H1 (cell line): ENCODE measurements around the gene DENND11. TPM values are rescaled to one million over a fixed set of nuclear protein-coding genes. Genes with fewer than 3 reads are reported as not detected.

Source experiments
- CTCF ChIA-PET: fragments of 300-600 bp; sonication (Branson Sonifier 250); formaldehyde crosslinking; loops from one replicate; lab custom pipeline; 2021; ENCODE audit not compliant: partially characterized antibody; lab: Charles Lee
- POLR2A ChIA-PET: fragments of 300-600 bp; sonication (Branson Sonifier 250); formaldehyde crosslinking; loops from one replicate; lab custom pipeline; 2021; ENCODE audit warnings: inconsistent platforms; ENCODE audit not compliant: partially characterized antibody; lab: Charles Lee
- DNase-seq, 2 experiments: peaks; one replicate each; pipeline versions ENCODE4 v3.0.0 to v3.0.0-alpha.2; 2010 to 2022; ENCODE audit warnings: low spot score in 2 of 2, low read depth in 1 of 2, mixed read lengths in 1 of 2
- FAIRE-seq: peaks from 2 replicates; lab custom pipeline; 2011; peaks lifted over from hg19 to GRCh38; lab: Jason Lieb, UNC
- H2AFZ ChIP-seq: 2 replicates; pipeline ENCODE4 v1.8.1; 2012; ENCODE audit warnings: low read length, inconsistent platforms
- H2AK5ac ChIP-seq: 2 replicates; pipeline ENCODE4 v1.6.1; 2013; ENCODE audit warnings: low read depth, low read length
- H2BK120ac ChIP-seq: replicated peaks from 2 replicates; pipeline ENCODE3; 2013; ENCODE audit warnings: low read depth, low read length, inconsistent platforms
- H2BK12ac ChIP-seq: 2 replicates; pipeline ENCODE4 v1.6.1; 2013; ENCODE audit warnings: low read depth, low read length
- H2BK15ac ChIP-seq: 2 replicates; pipeline ENCODE4 v1.6.1; 2013; ENCODE audit warnings: low read length
- H2BK20ac ChIP-seq: 2 replicates; pipeline ENCODE4 v1.6.1; 2013; ENCODE audit warnings: low read length
- H2BK5ac ChIP-seq: 2 replicates; pipeline ENCODE4 v1.6.1; 2013; ENCODE audit warnings: low read depth, low read length
- H3K14ac ChIP-seq: 2 replicates; pipeline ENCODE4 v1.6.1; 2013; ENCODE audit warnings: inconsistent platforms; ENCODE audit not compliant: insufficient read length
- H3K18ac ChIP-seq: 2 replicates; pipeline ENCODE4 v1.6.1; 2013; ENCODE audit warnings: low read length; ENCODE audit errors: extremely low read depth
- H3K23ac ChIP-seq: 2 replicates; pipeline ENCODE4 v1.6.1; 2013; ENCODE audit warnings: inconsistent platforms; ENCODE audit not compliant: insufficient read length
- H3K23me2 ChIP-seq: 2 replicates; pipeline ENCODE4 v1.6.1; 2013; ENCODE audit warnings: low read depth, low read length
- H3K27ac ChIP-seq: 2 replicates; pipeline ENCODE4 v1.6.1; 2011; ENCODE audit warnings: low read depth, low read length, inconsistent platforms
- H3K27me3 ChIP-seq, 4 experiments: replicated peaks in 1 of 4; 1 replicate in 1 of 4; 2 replicates in 3 of 4; pipeline versions ENCODE4 v1.6.1 to v1.8.1; 2011 to 2013; ENCODE audit warnings: low read length in 3 of 4, mild to moderate bottlenecking in 3 of 4, inconsistent platforms in 2 of 4, mixed read lengths in 2 of 4, moderate library complexity in 1 of 4; ENCODE audit not compliant: control insufficient read depth in 3 of 4, insufficient read depth in 3 of 4; ENCODE audit errors: extremely low read depth in 1 of 4
- H3K36me3 ChIP-seq, 4 experiments: 2 replicates each; pipeline versions ENCODE4 v1.6.1 to v1.8.1; 2011 to 2013; ENCODE audit warnings: mild to moderate bottlenecking in 4 of 4, low read length in 3 of 4, moderate library complexity in 2 of 4, control low read depth in 1 of 4, inconsistent platforms in 1 of 4; ENCODE audit not compliant: insufficient read depth in 4 of 4, control insufficient read depth in 2 of 4
- H3K4ac ChIP-seq: replicated peaks from 2 replicates; pipeline ENCODE3; 2013; ENCODE audit warnings: low read length, low read depth, mixed read lengths, inconsistent platforms; ENCODE audit not compliant: insufficient read length
- H3K4me1 ChIP-seq, 4 experiments: replicated peaks in 1 of 4; 1 replicate in 1 of 4; 2 replicates in 3 of 4; pipeline versions ENCODE4 v1.6.1 to v1.8.1; 2011 to 2013; ENCODE audit warnings: low read length in 3 of 4, inconsistent platforms in 2 of 4, mixed read lengths in 1 of 4; ENCODE audit not compliant: insufficient read depth in 4 of 4, control insufficient read depth in 3 of 4
- H3K4me2 ChIP-seq, 2 experiments: 2 replicates each; pipeline versions ENCODE4 v1.6.1 to v1.8.1; 2011 to 2013; ENCODE audit warnings: low read depth in 2 of 2, low read length in 2 of 2, control low read depth in 1 of 2, inconsistent platforms in 1 of 2, mild to moderate bottlenecking in 1 of 2; ENCODE audit not compliant: insufficient read depth in 1 of 2
- H3K4me3 ChIP-seq, 4 experiments: fragments of 200-600, 300-600 bp in 1 of 4; sonication (generic), shearing (Covaris generic), sonication (Bioruptor Twin) in 1 of 4; 2 replicates each; pipeline versions ENCODE4 v1.5.1 to v1.8.1; 2011 to 2016; ENCODE audit warnings: low read length in 4 of 4, low read depth in 3 of 4, control low read depth in 2 of 4, inconsistent platforms in 2 of 4, mild to moderate bottlenecking in 2 of 4, mixed read lengths in 1 of 4, moderate library complexity in 1 of 4; ENCODE audit not compliant: insufficient read depth in 2 of 4; ENCODE audit errors: extremely low read depth in 1 of 4
- H3K56ac ChIP-seq: replicated peaks from 2 replicates; pipeline ENCODE3; 2013; ENCODE audit warnings: low read depth, mild to moderate bottlenecking, mixed read lengths, low read length, inconsistent platforms; ENCODE audit not compliant: insufficient read length
- H3K79me1 ChIP-seq: 2 replicates; pipeline ENCODE4 v1.6.1; 2013; ENCODE audit warnings: low read depth, low read length, control low read depth
- H3K79me2 ChIP-seq, 2 experiments: 2 replicates each; pipeline versions ENCODE4 v1.6.1 to v1.8.1; 2012 to 2013; ENCODE audit warnings: low read length in 2 of 2, mild to moderate bottlenecking in 2 of 2, inconsistent platforms in 1 of 2; ENCODE audit not compliant: insufficient read depth in 2 of 2, control insufficient read depth in 1 of 2
- H3K9ac ChIP-seq, 4 experiments: replicated peaks in 1 of 4; 1 replicate in 1 of 4; 2 replicates in 3 of 4; pipeline versions ENCODE4 v1.6.1 to v1.8.1; 2011 to 2013; ENCODE audit warnings: low read depth in 3 of 4, low read length in 3 of 4, control low read depth in 2 of 4, mild to moderate bottlenecking in 2 of 4, moderate library complexity in 2 of 4, inconsistent platforms in 1 of 4; ENCODE audit errors: extremely low read depth in 1 of 4
- H3K9me3 ChIP-seq, 2 experiments: 2 replicates each; pipeline versions ENCODE4 v1.6.1 to v1.8.1; 2012 to 2013; ENCODE audit warnings: mild to moderate bottlenecking in 2 of 2, moderate library complexity in 2 of 2, control low read depth in 1 of 2, inconsistent platforms in 1 of 2, low read depth in 1 of 2, low read length in 1 of 2, mixed read lengths in 1 of 2; ENCODE audit not compliant: insufficient read depth in 2 of 2
- H4K20me1 ChIP-seq, 2 experiments: replicated peaks in 1 of 2; 2 replicates each; pipeline versions ENCODE3 to v1.8.1; 2011 to 2013; ENCODE audit warnings: inconsistent platforms in 2 of 2, low read length in 2 of 2, mild to moderate bottlenecking in 1 of 2; ENCODE audit not compliant: insufficient read depth in 2 of 2, control insufficient read depth in 1 of 2
- H4K5ac ChIP-seq: 2 replicates; pipeline ENCODE4 v1.6.1; 2013; ENCODE audit warnings: low read length, low read depth, mixed read lengths, inconsistent platforms; ENCODE audit not compliant: insufficient read length
- H4K8ac ChIP-seq: 2 replicates; pipeline ENCODE4 v1.8.0; 2013; ENCODE audit warnings: mild to moderate bottlenecking, moderate library complexity, low read length, inconsistent platforms; ENCODE audit not compliant: insufficient read depth; ENCODE audit errors: extremely low read depth
- H4K91ac ChIP-seq: replicated peaks from 2 replicates; pipeline ENCODE3; 2013; ENCODE audit warnings: low read length, mixed read lengths, inconsistent platforms; ENCODE audit not compliant: insufficient read length
- RNF2 ChIP-seq: fragments of 200-900, 300-1000 bp; sonication (generic); IDR thresholded peaks from 2 replicates; pipeline ENCODE4 v1.7.1; 2016; ENCODE audit warnings: borderline replicate concordance, low read depth, mild to moderate bottlenecking, antibody characterized with exemption, low read length; ENCODE audit not compliant: poor library complexity, severe bottlenecking; ENCODE audit errors: missing control alignments
- SP2 ChIP-seq: IDR thresholded peaks from 2 replicates; pipeline ENCODE4 v1.6.1; 2012; ENCODE audit warnings: mild to moderate bottlenecking, low read length, inconsistent platforms
- SP4 ChIP-seq: IDR thresholded peaks from 2 replicates; pipeline ENCODE4 v1.6.1; 2012; ENCODE audit warnings: low read length, inconsistent platforms
- TBP ChIP-seq: IDR thresholded peaks from 2 replicates; pipeline ENCODE4 v1.6.1; 2011; ENCODE audit warnings: low read depth, low read length, improper control_type of control experiment
- ZNF274 ChIP-seq: IDR thresholded peaks from 2 replicates; pipeline ENCODE4 v1.7.0; 2012; ENCODE audit warnings: low read length, borderline replicate concordance; ENCODE audit errors: extremely low read depth
- WGBS, 2 experiments: shearing (Covaris generic) in 1 of 2; methylation state at CpG; one replicate each; pipeline versions ENCODE4 v1.1.6 to v1.1.7; 2013 to 2015; ENCODE audit warnings: low lambda C conversion rate in 2 of 2, mixed read lengths in 2 of 2, inconsistent platforms in 1 of 2, low coverage in 1 of 2, missing lambda C conversion rate in 1 of 2; ENCODE audit not compliant: insufficient replicate concordance in 2 of 2, insufficient coverage in 1 of 2, insufficient read length in 1 of 2; ENCODE audit errors: extremely low coverage in 1 of 2, missing lambda C conversion rate in 1 of 2; 5-methylcytosine and 5-hydroxymethylcytosine counted together
- polyA plus RNA-seq, 7 experiments: library from polyadenylated mRNA; depleted of rRNA in 3 of 7; stranded (reverse) in 5 of 7; unstranded in 2 of 7; fragments of >200 nt in 5 of 7; fragments of 200-250 nt in 2 of 7; gene quantifications; 1 replicate in 5 of 7; 2 replicates in 1 of 7; 4 replicates in 1 of 7; pipeline versions ENCODE4 v1.2.1 to v1.2.3, GENCODE V29; 2011 to 2013; ENCODE audit warnings: missing spikeins in 2 of 7, mixed read lengths in 2 of 7
- total RNA-seq: library from RNA; stranded (reverse); fragmentation: NEBNext Ultra II Directional; extraction: Animal tissue kit (Norgen Biotek cat#: 25700); gene quantifications from 2 replicates; pipeline ENCODE4 v1.2.1, GENCODE V29; 2021

Gene DENND11
- total and polyA plus RNA-seq, 2 of the 8 experiments (the other 6 are each of a cell fraction or from before 2014, with no cell fraction given): 8.0 to 26.8 TPM

GRCh38 chr7:141715018-141715417 lies 13.1 kb upstream of the DENND11 start:
- no peak overlapping the region for H3K27ac ChIP-seq
- no peak overlapping the region for H2BK20ac ChIP-seq
- ChIA-PET CTCF (interaction anchor here (1.0 kb wide), 1 partner anchor 23 kb away, joined by 5 read pairs; the partner anchor contains the start of gene SSBP1), POLR2A (interaction anchor here (0.9 to 4.3 kb wide), 3 partner anchors 12 to 23 kb away, joined by 3 to 21 read pairs (median 4); partner anchors contain the start of gene SSBP1)
- H2AFZ ChIP-seq: no peak overlapping the region
- WGBS, 2 experiments: 63% methylated on average over 4 of the region's 4 CpGs; no CpG with 5 or more reads in 1 of the 2 experiments
- no peak overlapping the region for H3K56ac ChIP-seq
- H3K4me1 ChIP-seq: peaks cover 0 to 8% (median 0%) of the 10 kb centered on the region in 4 experiments; a peak in 1 of 7 replicates
- no peak for DNase-seq
- H3K23ac ChIP-seq: no peak overlapping the region
- no peak overlapping the region for H3K9ac ChIP-seq
- no peaks in the 10 kb centered on the region for H3K9me3 ChIP-seq
- no peak overlapping the region for H2BK120ac ChIP-seq
- no peak for FAIRE-seq
- H4K91ac ChIP-seq: no peak overlapping the region
- H3K27me3 ChIP-seq: no peaks in the 10 kb centered on the region
- no peaks in the 10 kb centered on the region for H3K79me2 ChIP-seq
- H3K18ac ChIP-seq: no peak overlapping the region
- peaks cover 3% of the 10 kb centered on the region; the same call in 1 of the 2 replicates for H3K23me2 ChIP-seq
- no peaks in the 10 kb centered on the region for H4K20me1 ChIP-seq
- no peak overlapping the region for H3K14ac ChIP-seq
- H4K8ac ChIP-seq: no peak overlapping the region
- H2BK15ac ChIP-seq: no peak overlapping the region
- H3K4me3 ChIP-seq: no peak overlapping the region
- no peak overlapping the region for H2AK5ac ChIP-seq
- no peak overlapping the region for H2BK12ac ChIP-seq
- H3K4me2 ChIP-seq: no peak overlapping the region
- H3K79me1 ChIP-seq: no peaks in the 10 kb centered on the region
- TF ChIP-seq ZNF274 (no peak), SP4 (no peak), TBP (no peak), SP2 (no peak), RNF2 (no peak)
- H4K5ac ChIP-seq: no peak overlapping the region
- no peak overlapping the region for H3K4ac ChIP-seq
- H3K36me3 ChIP-seq: no peaks in the 10 kb centered on the region
- H2BK5ac ChIP-seq: no peak overlapping the region
